ENCODE results near the gene MAP2K1. TPM values are rescaled to one million over a fixed set of nuclear protein-coding genes. Genes with fewer than 3 reads are reported as not detected.
"Not testable (repeated sequence)": the region's sequence is repeated elsewhere in the genome, so short reads cannot be mapped to it uniquely, and the experiment has no call there.

Gene MAP2K1
- total RNA-seq, 1 donor from 2014 or later, result 27.3 TPM

GRCh38 chr15:66496951-66497501 is 110.3 kb downstream of the MAP2K1 start:
- no peak for DNase-seq
- H3K27me3 Mint-ChIP-seq (ENCODE audit: unreplicated experiment), result peaks cover 5% of the 10 kb centered on the region

DNA sequence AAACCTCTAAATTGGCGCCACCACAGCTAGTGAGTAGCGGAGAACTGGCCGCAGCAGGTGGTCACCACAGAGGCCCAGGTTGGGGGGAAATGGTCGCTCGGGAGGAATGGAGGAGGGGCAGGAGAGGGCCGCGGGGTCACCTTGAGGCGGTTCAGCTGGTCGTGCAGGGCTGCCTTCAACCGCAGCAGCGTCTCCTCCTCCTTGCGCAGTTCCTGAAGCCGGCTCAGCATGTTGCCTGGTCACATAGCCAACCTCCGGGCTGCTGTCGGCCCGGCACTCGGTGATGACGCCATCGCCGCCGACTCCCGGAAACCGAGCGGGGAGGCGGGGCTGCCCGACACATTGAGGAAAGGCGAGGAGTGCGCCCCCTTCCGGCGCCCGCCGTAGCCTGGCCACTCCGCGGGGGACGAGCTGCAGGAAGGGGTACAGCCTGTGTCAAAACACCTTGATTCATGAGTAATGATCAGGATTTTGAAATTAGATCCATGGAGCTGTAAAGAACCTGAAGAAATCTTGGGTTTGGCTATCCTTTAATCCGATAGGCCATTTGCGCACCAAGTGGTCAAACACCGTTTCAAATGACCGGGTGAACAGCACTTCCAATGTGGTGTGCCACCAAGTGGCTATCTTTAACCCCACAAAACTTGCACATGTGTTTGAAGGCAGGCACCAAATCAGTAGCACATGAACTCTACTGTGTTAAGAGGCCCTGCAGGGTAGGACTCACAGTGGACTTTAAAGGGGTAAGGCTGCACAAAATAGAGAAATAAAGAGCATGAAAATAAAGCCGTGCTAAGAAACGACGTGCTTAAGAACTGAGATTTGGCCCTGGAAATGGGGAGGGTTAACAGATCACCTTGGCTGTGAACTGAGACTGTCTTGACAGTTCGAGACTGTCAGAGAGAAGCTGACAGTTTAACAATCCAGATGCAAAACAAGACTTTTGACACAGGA is 111.1 kb downstream of the MAP2K1 start, which contains the start of gene SNAPC5:
Gene SNAPC5 (minus strand): TSS at position 261 of the 954 bp plus-strand sequence. CDS start 31 bp downstream, at position 230.
- peaks cover 5% of the 10 kb centered on the region for H3K27me3 Mint-ChIP-seq (ENCODE audit: unreplicated experiment)
- H3K4me1 Mint-ChIP-seq (ENCODE audit: low read depth, unreplicated experiment), result peaks cover 4% of the 10 kb centered on the region
- DNase-seq, result peak; percentile 99
- H3K4me3 Mint-ChIP-seq (ENCODE audit: unreplicated experiment), result peak within 1 kb of the TSS; percentile 95
- TF ChIP-seq, protein P1, sequence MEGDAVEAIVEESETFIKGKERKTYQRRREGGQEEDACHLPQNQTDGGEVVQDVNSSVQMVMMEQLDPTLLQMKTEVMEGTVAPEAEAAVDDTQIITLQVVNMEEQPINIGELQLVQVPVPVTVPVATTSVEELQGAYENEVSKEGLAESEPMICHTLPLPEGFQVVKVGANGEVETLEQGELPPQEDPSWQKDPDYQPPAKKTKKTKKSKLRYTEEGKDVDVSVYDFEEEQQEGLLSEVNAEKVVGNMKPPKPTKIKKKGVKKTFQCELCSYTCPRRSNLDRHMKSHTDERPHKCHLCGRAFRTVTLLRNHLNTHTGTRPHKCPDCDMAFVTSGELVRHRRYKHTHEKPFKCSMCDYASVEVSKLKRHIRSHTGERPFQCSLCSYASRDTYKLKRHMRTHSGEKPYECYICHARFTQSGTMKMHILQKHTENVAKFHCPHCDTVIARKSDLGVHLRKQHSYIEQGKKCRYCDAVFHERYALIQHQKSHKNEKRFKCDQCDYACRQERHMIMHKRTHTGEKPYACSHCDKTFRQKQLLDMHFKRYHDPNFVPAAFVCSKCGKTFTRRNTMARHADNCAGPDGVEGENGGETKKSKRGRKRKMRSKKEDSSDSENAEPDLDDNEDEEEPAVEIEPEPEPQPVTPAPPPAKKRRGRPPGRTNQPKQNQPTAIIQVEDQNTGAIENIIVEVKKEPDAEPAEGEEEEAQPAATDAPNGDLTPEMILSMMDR (IDR thresholded peaks at IDR 0.05; ENCODE audit: partially characterized antibody, unreplicated experiment), result peak; percentile 99
- no peaks in the 10 kb centered on the region for H3K36me3 Mint-ChIP-seq (ENCODE audit: unreplicated experiment)
- H3K27ac Mint-ChIP-seq (ENCODE audit: unreplicated experiment), result peak within 1 kb of the TSS; percentile 89
- H3K9me3 Mint-ChIP-seq (ENCODE audit: unreplicated experiment), result no peaks in the 10 kb centered on the region

More at GRCh38 chr15:66496951-66497501, 110.3 kb downstream of the MAP2K1 start:
- H3K4me3 Mint-ChIP-seq (ENCODE audit: unreplicated experiment), result peak overlapping the region; percentile 95
- peak overlapping the region; percentile 89 for H3K27ac Mint-ChIP-seq (ENCODE audit: unreplicated experiment)
- no peaks in the 10 kb centered on the region for H3K36me3 Mint-ChIP-seq (ENCODE audit: unreplicated experiment)
- H3K4me1 Mint-ChIP-seq (ENCODE audit: low read depth, unreplicated experiment), result no peaks in the 10 kb centered on the region
- TF ChIP-seq, protein P1 (IDR thresholded peaks at IDR 0.05; ENCODE audit: partially characterized antibody, unreplicated experiment), result no peak
- no peaks in the 10 kb centered on the region for H3K9me3 Mint-ChIP-seq (ENCODE audit: unreplicated experiment)

DNA sequence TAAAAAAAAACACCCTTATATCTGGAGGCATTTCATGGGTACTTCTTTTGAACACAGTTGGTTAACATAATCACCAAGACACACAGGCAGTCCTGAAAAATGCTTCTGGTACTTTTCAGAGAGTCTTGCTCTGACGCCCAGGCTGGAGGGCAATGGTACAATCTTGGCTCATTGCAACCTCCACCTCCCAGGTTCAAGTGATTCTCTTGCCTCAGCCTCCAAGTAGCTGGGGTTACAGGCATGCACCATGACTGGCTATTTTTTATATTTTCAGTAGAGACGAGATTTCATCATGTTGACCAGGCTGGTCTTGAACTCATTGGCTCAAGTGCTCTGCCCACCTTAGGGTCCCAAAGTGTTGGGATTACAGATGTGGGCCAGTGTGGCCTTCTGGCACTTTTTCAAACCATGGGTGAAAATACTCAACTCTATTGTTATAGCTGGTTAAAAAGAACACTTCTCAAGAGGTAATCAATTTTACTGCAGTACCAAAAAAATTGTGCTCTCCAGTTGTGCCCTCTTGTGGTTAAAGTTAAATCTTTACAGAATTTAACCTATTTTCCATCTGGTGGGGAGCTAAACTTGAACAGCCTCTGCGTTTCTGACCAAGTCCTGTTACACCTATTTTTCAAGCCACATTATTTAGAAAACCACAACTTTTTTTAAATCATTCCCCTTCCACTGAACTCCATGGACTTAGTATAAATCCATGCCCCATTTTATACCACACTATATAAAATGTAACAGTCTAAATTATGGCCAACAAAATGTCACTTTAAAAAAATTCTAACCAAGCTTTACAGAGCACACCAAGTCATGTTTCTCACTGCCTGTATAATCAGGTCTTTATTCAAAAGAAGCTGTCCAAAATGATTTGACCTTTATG is 112.0 kb downstream of the MAP2K1 start:
- peaks cover 8% of the 10 kb centered on the region for H3K4me1 Mint-ChIP-seq (ENCODE audit: low read depth, unreplicated experiment)
- H3K4me3 Mint-ChIP-seq (ENCODE audit: unreplicated experiment), result peak overlapping the region; percentile 13
- H3K9me3 Mint-ChIP-seq (ENCODE audit: unreplicated experiment), result no peaks in the 10 kb centered on the region
- H3K36me3 Mint-ChIP-seq (ENCODE audit: unreplicated experiment), result no peaks in the 10 kb centered on the region
- peak overlapping the region; percentile 31 for H3K27ac Mint-ChIP-seq (ENCODE audit: unreplicated experiment)
- no peak for DNase-seq
- TF ChIP-seq, protein P1 (IDR thresholded peaks at IDR 0.05; ENCODE audit: partially characterized antibody, unreplicated experiment), result peak; percentile 38
- H3K27me3 Mint-ChIP-seq (ENCODE audit: unreplicated experiment), result peaks cover 2% of the 10 kb centered on the region

DNA sequence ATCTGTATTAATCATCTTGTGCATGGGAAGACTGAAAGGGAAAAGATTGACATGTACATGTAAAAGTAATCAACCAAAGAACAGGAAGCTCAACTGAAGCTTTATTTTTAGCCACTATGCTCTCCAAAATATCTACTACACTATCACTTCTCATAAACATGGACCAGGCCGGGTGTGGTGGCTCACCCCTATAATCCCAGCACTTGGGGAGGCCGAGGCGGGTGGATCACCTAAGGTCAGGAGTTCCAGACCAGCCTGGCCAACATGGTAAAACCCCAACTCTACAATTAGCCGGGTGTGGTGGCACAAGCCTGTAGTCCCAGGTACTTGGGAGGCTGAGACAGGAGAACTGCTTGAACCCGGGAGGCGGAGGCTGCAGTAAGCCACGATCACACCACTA is 113.6 kb downstream of the MAP2K1 start:
- H3K9me3 Mint-ChIP-seq (ENCODE audit: unreplicated experiment); H3K4me3 Mint-ChIP-seq (ENCODE audit: unreplicated experiment); H3K27ac Mint-ChIP-seq (ENCODE audit: unreplicated experiment); DNase-seq; H3K36me3 Mint-ChIP-seq (ENCODE audit: unreplicated experiment); H3K27me3 Mint-ChIP-seq (ENCODE audit: unreplicated experiment): not testable (repeated sequence)
- peaks cover 13% of the 10 kb centered on the region for H3K4me1 Mint-ChIP-seq (ENCODE audit: low read depth, unreplicated experiment)

DNA sequence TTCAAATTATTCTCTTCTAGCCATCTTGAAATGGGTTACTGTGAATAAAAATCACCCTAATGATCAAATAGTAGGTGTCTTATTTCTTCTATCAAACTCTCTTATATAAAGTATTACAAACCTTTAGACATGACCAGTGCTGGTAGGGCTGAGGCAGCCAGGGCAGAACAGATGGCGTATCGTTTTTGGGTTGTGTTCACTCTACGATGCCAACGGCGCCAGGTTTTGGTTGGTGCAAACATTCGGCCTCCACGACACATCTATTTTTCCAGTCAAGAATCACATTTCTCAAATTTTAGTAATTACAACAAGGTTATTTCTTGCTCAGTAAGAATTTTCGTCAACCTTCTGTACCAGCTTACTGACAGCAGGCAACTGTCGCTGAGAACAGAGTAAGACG is 115.8 kb downstream of the MAP2K1 start:
- H3K27me3 Mint-ChIP-seq (ENCODE audit: unreplicated experiment), result peaks cover 2% of the 10 kb centered on the region
- H3K4me1 Mint-ChIP-seq (ENCODE audit: low read depth, unreplicated experiment), result peaks cover 13% of the 10 kb centered on the region
- peak overlapping the region; percentile 100 for H3K4me3 Mint-ChIP-seq (ENCODE audit: unreplicated experiment)
- H3K27ac Mint-ChIP-seq (ENCODE audit: unreplicated experiment), result peak overlapping the region; percentile 57
- TF ChIP-seq, protein P1 (IDR thresholded peaks at IDR 0.05; ENCODE audit: partially characterized antibody, unreplicated experiment), result no peak
- H3K36me3 Mint-ChIP-seq (ENCODE audit: unreplicated experiment), result no peaks in the 10 kb centered on the region
- no peak for DNase-seq
- peaks cover 4% of the 10 kb centered on the region for H3K9me3 Mint-ChIP-seq (ENCODE audit: unreplicated experiment)

DNA sequence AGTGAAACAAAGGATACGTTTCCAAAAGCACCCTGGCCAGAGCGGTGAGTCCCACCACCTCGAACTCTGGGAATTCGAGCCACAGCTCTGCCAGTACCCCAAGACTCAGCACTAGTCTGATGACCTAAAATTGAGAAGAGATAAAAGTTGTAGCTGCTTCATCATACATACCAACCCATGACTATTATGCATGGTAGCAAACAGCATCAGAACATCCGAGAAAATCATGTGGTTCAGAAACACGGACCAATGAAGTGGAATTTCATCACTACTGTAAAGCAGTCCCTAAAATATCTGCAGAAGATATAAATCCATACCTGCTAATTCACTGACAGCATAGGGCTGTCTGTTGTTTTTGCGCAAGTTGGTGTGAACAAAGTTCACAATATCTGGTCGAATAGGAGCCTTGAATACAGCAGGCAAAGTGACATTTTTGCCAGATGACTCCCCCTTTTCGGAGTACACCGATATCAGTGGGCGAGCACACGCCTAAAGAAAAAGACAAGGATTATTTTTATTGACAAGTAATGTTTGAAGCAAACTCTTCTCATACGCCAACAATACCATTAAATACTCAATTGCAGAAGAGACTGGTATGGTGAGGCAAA is 116.4 kb downstream of the MAP2K1 start:
- not testable (repeated sequence) for DNase-seq; H3K36me3 Mint-ChIP-seq (ENCODE audit: unreplicated experiment); H3K9me3 Mint-ChIP-seq (ENCODE audit: unreplicated experiment); H3K27me3 Mint-ChIP-seq (ENCODE audit: unreplicated experiment)
- Mint-ChIP-seq H3K27ac (ENCODE audit: unreplicated experiment) (peak overlapping the region; percentile 57), H3K4me1 (ENCODE audit: low read depth, unreplicated experiment) (peaks cover 13% of the 10 kb centered on the region), H3K4me3 (ENCODE audit: unreplicated experiment) (peak overlapping the region; percentile 100)
